ENCODE data around the gene TNFSF11. TPM values are rescaled to one million over a fixed set of nuclear protein-coding genes. Genes with fewer than 3 reads are reported as not detected.

The TNFSF11 gene
- total and polyA plus RNA-seq, 2 donors (not counting 1 experiment from before 2014, with no cell fraction given) = not detected

- DNase-seq (ENCODE audit: low read depth in 2 of 2) = no peak
- no peak overlapping the region for H3K4me3 ChIP-seq (replicated peaks in 1 of 4; ENCODE audit: control extremely low read depth in 1 of 4, insufficient read depth in 1 of 4, low read depth in 3 of 4, low read length in 4 of 4)
- H4K20me1 ChIP-seq (ENCODE audit: control insufficient read depth, extremely low read depth, insufficient read depth, low read length) = no peaks in the 10 kb centered on the region
- no peaks in the 10 kb centered on the region for H3K9me3 ChIP-seq (ENCODE audit: control insufficient read depth, insufficient read depth, low read depth, low read length)
- H3K79me2 ChIP-seq (ENCODE audit: control insufficient read depth, insufficient read depth, low read length) = no peaks in the 10 kb centered on the region
- no peak overlapping the region for H2AFZ ChIP-seq (ENCODE audit: low read length)
- no peaks in the 10 kb centered on the region for H3K27me3 ChIP-seq (ENCODE audit: control insufficient read depth, insufficient read depth, low read length)
- H3K9ac ChIP-seq (ENCODE audit: insufficient read depth, low read length) = no peak overlapping the region
- H3K4me2 ChIP-seq (ENCODE audit: extremely low read depth, insufficient read depth, low read length) = no peak overlapping the region
- H3K36me3 ChIP-seq (ENCODE audit: control insufficient read depth, insufficient read depth, low read length) = no peaks in the 10 kb centered on the region
- TF ChIP-seq EZH2 (IDR thresholded peaks at IDR 0.05; ENCODE audit: low read length, missing control alignments) = no peak
- TF ChIP-seq, protein P1, sequence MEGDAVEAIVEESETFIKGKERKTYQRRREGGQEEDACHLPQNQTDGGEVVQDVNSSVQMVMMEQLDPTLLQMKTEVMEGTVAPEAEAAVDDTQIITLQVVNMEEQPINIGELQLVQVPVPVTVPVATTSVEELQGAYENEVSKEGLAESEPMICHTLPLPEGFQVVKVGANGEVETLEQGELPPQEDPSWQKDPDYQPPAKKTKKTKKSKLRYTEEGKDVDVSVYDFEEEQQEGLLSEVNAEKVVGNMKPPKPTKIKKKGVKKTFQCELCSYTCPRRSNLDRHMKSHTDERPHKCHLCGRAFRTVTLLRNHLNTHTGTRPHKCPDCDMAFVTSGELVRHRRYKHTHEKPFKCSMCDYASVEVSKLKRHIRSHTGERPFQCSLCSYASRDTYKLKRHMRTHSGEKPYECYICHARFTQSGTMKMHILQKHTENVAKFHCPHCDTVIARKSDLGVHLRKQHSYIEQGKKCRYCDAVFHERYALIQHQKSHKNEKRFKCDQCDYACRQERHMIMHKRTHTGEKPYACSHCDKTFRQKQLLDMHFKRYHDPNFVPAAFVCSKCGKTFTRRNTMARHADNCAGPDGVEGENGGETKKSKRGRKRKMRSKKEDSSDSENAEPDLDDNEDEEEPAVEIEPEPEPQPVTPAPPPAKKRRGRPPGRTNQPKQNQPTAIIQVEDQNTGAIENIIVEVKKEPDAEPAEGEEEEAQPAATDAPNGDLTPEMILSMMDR (conservative IDR thresholded peaks at IDR 0.05 in 1 of 2, IDR thresholded peaks at IDR 0.05 in 1 of 2; ENCODE audit: low read depth in 1 of 2, low read length in 2 of 2) = no peak
- no peaks in the 10 kb centered on the region for H3K4me1 ChIP-seq (ENCODE audit: control insufficient read depth, extremely low read depth, insufficient read depth, low read length)
- no peak overlapping the region for H3K27ac ChIP-seq (ENCODE audit: insufficient read depth, low read length)
Observed at GRCh38 chr13:42526276-42526675, 47.7 kb upstream of the TNFSF11 start.

- no peaks in the 10 kb centered on the region for H3K27me3 ChIP-seq (ENCODE audit: control insufficient read depth, insufficient read depth, low read length)
- TF ChIP-seq EZH2 (IDR thresholded peaks at IDR 0.05; ENCODE audit: low read length, missing control alignments) = no peak
- TF ChIP-seq, protein P1 (conservative IDR thresholded peaks at IDR 0.05 in 1 of 2, IDR thresholded peaks at IDR 0.05 in 1 of 2; ENCODE audit: low read depth in 1 of 2, low read length in 2 of 2) = no peak
- no peak overlapping the region for H3K4me3 ChIP-seq (replicated peaks in 1 of 4; ENCODE audit: control extremely low read depth in 1 of 4, insufficient read depth in 1 of 4, low read depth in 3 of 4, low read length in 4 of 4)
- H3K4me2 ChIP-seq (ENCODE audit: extremely low read depth, insufficient read depth, low read length) = no peak overlapping the region
- no peak overlapping the region for H3K9ac ChIP-seq (ENCODE audit: insufficient read depth, low read length)
- H3K9me3 ChIP-seq (ENCODE audit: control insufficient read depth, insufficient read depth, low read depth, low read length) = no peaks in the 10 kb centered on the region
- H2AFZ ChIP-seq (ENCODE audit: low read length) = no peak overlapping the region
- H3K79me2 ChIP-seq (ENCODE audit: control insufficient read depth, insufficient read depth, low read length) = no peaks in the 10 kb centered on the region
- no peak overlapping the region for H3K27ac ChIP-seq (ENCODE audit: insufficient read depth, low read length)
- no peaks in the 10 kb centered on the region for H3K36me3 ChIP-seq (ENCODE audit: control insufficient read depth, insufficient read depth, low read length)
- no peak for DNase-seq (ENCODE audit: low read depth in 2 of 2)
- no peaks in the 10 kb centered on the region for H4K20me1 ChIP-seq (ENCODE audit: control insufficient read depth, extremely low read depth, insufficient read depth, low read length)
- no peaks in the 10 kb centered on the region for H3K4me1 ChIP-seq (ENCODE audit: control insufficient read depth, extremely low read depth, insufficient read depth, low read length)
Observed at GRCh38 chr13:42526804-42527203, 47.1 kb upstream of the TNFSF11 start.

DNA sequence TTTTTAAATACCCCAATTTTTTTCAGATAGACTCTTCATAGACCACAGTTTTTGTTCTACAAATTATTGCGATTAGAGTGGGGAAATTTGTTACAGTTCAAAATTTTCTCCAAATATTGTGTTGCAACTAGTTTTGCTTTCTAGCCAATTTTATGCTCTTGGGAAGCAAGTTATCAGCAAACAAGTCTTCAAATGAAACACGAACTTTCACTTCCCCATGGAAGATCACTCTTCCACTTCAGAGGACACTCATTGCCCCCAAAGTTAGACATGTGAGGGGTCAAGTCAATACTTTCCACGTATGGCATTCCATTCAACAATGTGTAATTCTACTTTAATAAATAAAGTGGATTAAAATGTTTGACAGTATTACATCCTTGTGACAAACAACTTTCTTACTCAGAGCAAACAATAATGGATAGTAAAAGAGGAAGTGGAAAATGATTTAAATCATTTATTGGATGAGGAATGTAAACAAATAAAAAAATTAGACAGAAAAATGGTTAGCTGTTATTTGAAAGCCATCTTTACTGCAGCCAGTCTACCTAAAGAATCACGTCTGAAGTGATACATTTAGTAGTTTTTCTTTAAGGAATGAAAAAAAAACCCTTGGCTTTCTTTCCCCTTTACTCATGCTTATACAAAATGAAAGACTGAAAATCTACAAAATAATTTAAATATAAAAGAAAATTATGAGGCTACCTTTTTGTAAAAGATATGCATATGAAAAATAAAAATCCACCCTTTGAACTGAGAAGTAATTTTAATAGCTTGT, 41.2 kb upstream of the TNFSF11 start:
- H3K27me3 ChIP-seq (ENCODE audit: control insufficient read depth, insufficient read depth, low read length) = peaks cover 2% of the 10 kb centered on the region
- TF ChIP-seq, protein P1 (conservative IDR thresholded peaks at IDR 0.05 in 1 of 2, IDR thresholded peaks at IDR 0.05 in 1 of 2; ENCODE audit: low read depth in 1 of 2, low read length in 2 of 2) = no peak
- TF ChIP-seq EZH2 (IDR thresholded peaks at IDR 0.05; ENCODE audit: low read length, missing control alignments) = no peak

More for the DNA sequence above, 41.2 kb upstream of the TNFSF11 start:
- H3K4me3 ChIP-seq (replicated peaks in 1 of 4; ENCODE audit: control extremely low read depth in 1 of 4, insufficient read depth in 1 of 4, low read depth in 3 of 4, low read length in 4 of 4) = no peak overlapping the region
- DNase-seq (ENCODE audit: low read depth in 2 of 2) = peak in 1 of 2 donors; percentile 33
- H2AFZ ChIP-seq (ENCODE audit: low read length) = no peak overlapping the region
- no peaks in the 10 kb centered on the region for H3K36me3 ChIP-seq (ENCODE audit: control insufficient read depth, insufficient read depth, low read length)
- no peak overlapping the region for H3K9ac ChIP-seq (ENCODE audit: insufficient read depth, low read length)
- H3K4me2 ChIP-seq (ENCODE audit: extremely low read depth, insufficient read depth, low read length) = no peak overlapping the region
- H3K27ac ChIP-seq (ENCODE audit: insufficient read depth, low read length) = no peak overlapping the region
- H3K9me3 ChIP-seq (ENCODE audit: control insufficient read depth, insufficient read depth, low read depth, low read length) = no peaks in the 10 kb centered on the region
- no peaks in the 10 kb centered on the region for H4K20me1 ChIP-seq (ENCODE audit: control insufficient read depth, extremely low read depth, insufficient read depth, low read length)
- H3K4me1 ChIP-seq (ENCODE audit: control insufficient read depth, extremely low read depth, insufficient read depth, low read length) = no peaks in the 10 kb centered on the region
- no peaks in the 10 kb centered on the region for H3K79me2 ChIP-seq (ENCODE audit: control insufficient read depth, insufficient read depth, low read length)
